ENCODE measurements around the gene CENPX. TPM values are rescaled to one million over a fixed set of nuclear protein-coding genes. Genes with fewer than 3 reads are reported as not detected.

CENPX gene
- total RNA-seq, 1 experiment from 2014 or later, result 187 TPM

GRCh38 chr17:82014432-82014831, 8.2 kb downstream of the CENPX start:
- BruUV-seq (replicated peaks), result no TSS peak
- no peak for ATAC-seq
- Histone ChIP-seq H3K9me3 (ENCODE audit: control insufficient read depth, insufficient read depth, low read depth, low read length) (no peaks in the 10 kb centered on the region), H3K36me3 (ENCODE audit: control insufficient read depth, insufficient read depth, low read length) (no peaks in the 10 kb centered on the region), H3K4me3 (ENCODE audit: low read depth in 2 of 2, low read length in 2 of 2) (no peak overlapping the region), H3K27me3 (ENCODE audit: control insufficient read depth, insufficient read depth, low read length) (no peaks in the 10 kb centered on the region), H3K4me1 (ENCODE audit: control insufficient read depth, insufficient read depth, low read length) (peaks cover 22% of the 10 kb centered on the region), H3K27ac (ENCODE audit: low read length) (no peak overlapping the region)
- CTCF ChIA-PET, result no interaction called here
- no peak for DNase-seq (ENCODE audit: low read depth, low spot score)
- POLR2A ChIA-PET, result no interaction called here
- in situ Hi-C loops (cut with HindIII; ENCODE audit: low pct_unique_long_range_greater_than_20kb, low sequenced_read_pairs), result no loop called here
- intact Hi-C loops (cut with micrococcal nuclease; ENCODE audit: unreplicated experiment), result no loop called here
- no peak for TF ChIP-seq SIN3A (IDR thresholded peaks at IDR 0.05; ENCODE audit: borderline replicate concordance, insufficient read depth, low read depth, low read length)
- no peak for TF ChIP-seq CTCF (IDR thresholded peaks at IDR 0.05)
- no peak for TF ChIP-seq REST (IDR thresholded peaks at IDR 0.05; ENCODE audit: insufficient read depth in 1 of 2, low read depth in 2 of 2, low read length in 1 of 2)
- TF ChIP-seq TCF7L2 (IDR thresholded peaks at IDR 0.05; ENCODE audit: low read depth, low read length), result no peak
- TF ChIP-seq POLR2AphosphoS5 (IDR thresholded peaks at IDR 0.05; ENCODE audit: low read depth, low read length), result no peak

GRCh38 chr17:82013772-82014321, 8.8 kb downstream of the CENPX start:
- ATAC-seq, result no peak
- in situ Hi-C loops (cut with HindIII; ENCODE audit: low pct_unique_long_range_greater_than_20kb, low sequenced_read_pairs) (no loop called here), intact Hi-C loops (cut with micrococcal nuclease; ENCODE audit: unreplicated experiment) (no loop called here)
- no peak for TF ChIP-seq CTCF (IDR thresholded peaks at IDR 0.05)
- 0 out of 2 replicates have a peak, but pooled peaks have one; percentile 19 for TF ChIP-seq TCF7L2 (IDR thresholded peaks at IDR 0.05; ENCODE audit: low read depth, low read length)
- TF ChIP-seq REST (IDR thresholded peaks at IDR 0.05; ENCODE audit: insufficient read depth in 1 of 2, low read depth in 2 of 2, low read length in 1 of 2), result no peak
- Histone ChIP-seq H3K4me3 (ENCODE audit: low read depth in 2 of 2, low read length in 2 of 2) (no peak overlapping the region), H3K27ac (ENCODE audit: low read length) (no peak overlapping the region), H3K27me3 (ENCODE audit: control insufficient read depth, insufficient read depth, low read length) (no peaks in the 10 kb centered on the region), H3K9me3 (ENCODE audit: control insufficient read depth, insufficient read depth, low read depth, low read length) (no peaks in the 10 kb centered on the region), H3K36me3 (ENCODE audit: control insufficient read depth, insufficient read depth, low read length) (no peaks in the 10 kb centered on the region), H3K4me1 (ENCODE audit: control insufficient read depth, insufficient read depth, low read length) (peaks cover 19% of the 10 kb centered on the region)
- no TSS peak for BruUV-seq (replicated peaks)
- CTCF ChIA-PET, result no interaction called here
- no peak for DNase-seq (ENCODE audit: low read depth, low spot score)
- POLR2A ChIA-PET, result interaction anchor here (0.7 kb wide), 1 partner anchor 125 kb away, joined by 3 read pairs; no protein-coding TSS in a partner anchor
